Esophagus muscularis mucosa (tissue), 4 donors: ENCODE data around the gene FGF14.

Experiments used
- EP300 ChIP-seq: sonication (generic); formaldehyde crosslinking; IDR thresholded peaks from one replicate; pipeline ENCODE4 v1.6.1; 2017; ENCODE audit warnings: antibody characterized with exemption
- POLR2A ChIP-seq: fragments of 450-650 bp; IDR thresholded peaks from one replicate; pipeline ENCODE4 v1.6.1; 2017; ENCODE audit warnings: antibody characterized with exemption, moderate library complexity, mild to moderate bottlenecking, low read depth
- TF ChIP-seq, protein P1 (sequence below), 3 experiments: fragments of 200-600 bp in 2 of 3; fragments of 450-650 bp in 1 of 3; sonication (generic) in 2 of 3; IDR thresholded peaks; one replicate each; pipeline ENCODE4 v1.5.1; 2017 to 2019; ENCODE audit warnings: antibody characterized with exemption in 3 of 3, mild to moderate bottlenecking in 2 of 3, moderate library complexity in 1 of 3

GRCh38 chr13:102233566-102234208, 168.2 kb downstream of the FGF14 start:
- no peak for TF ChIP-seq POLR2A
- TF ChIP-seq, protein P1, sequence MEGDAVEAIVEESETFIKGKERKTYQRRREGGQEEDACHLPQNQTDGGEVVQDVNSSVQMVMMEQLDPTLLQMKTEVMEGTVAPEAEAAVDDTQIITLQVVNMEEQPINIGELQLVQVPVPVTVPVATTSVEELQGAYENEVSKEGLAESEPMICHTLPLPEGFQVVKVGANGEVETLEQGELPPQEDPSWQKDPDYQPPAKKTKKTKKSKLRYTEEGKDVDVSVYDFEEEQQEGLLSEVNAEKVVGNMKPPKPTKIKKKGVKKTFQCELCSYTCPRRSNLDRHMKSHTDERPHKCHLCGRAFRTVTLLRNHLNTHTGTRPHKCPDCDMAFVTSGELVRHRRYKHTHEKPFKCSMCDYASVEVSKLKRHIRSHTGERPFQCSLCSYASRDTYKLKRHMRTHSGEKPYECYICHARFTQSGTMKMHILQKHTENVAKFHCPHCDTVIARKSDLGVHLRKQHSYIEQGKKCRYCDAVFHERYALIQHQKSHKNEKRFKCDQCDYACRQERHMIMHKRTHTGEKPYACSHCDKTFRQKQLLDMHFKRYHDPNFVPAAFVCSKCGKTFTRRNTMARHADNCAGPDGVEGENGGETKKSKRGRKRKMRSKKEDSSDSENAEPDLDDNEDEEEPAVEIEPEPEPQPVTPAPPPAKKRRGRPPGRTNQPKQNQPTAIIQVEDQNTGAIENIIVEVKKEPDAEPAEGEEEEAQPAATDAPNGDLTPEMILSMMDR (IDR thresholded peaks at IDR 0.05) = no peak
- TF ChIP-seq EP300 = no peak
